ENCODE results near the gene IFT172.

The IFT172 gene

GRCh38 chr2:27494944-27495554 is 5.5 kb upstream of the IFT172 start, which contains the start of gene FNDC4:
FNDC4 (minus strand) TSS chr2:27495200; CDS start chr2:27494679, 521 bp downstream.
- in situ Hi-C loops (cut with MboI; ENCODE audit: low sequenced_read_pairs) = no loop called here

GRCh38 chr2:27494284-27494943 is 4.9 kb upstream of the IFT172 start:
- in situ Hi-C loops (cut with MboI; ENCODE audit: low sequenced_read_pairs) = no loop called here

GRCh38 chr2:27493948-27494283 is 4.4 kb upstream of the IFT172 start:
- in situ Hi-C loops (cut with MboI; ENCODE audit: low sequenced_read_pairs) = no loop called here

- in situ Hi-C loops (cut with MboI; ENCODE audit: low sequenced_read_pairs) = no loop called here
Observed at GRCh38 chr2:27492557-27492956, 3.0 kb upstream of the IFT172 start.

GRCh38 chr2:27489118-27489497 is 435 bp downstream of the IFT172 start:
- in situ Hi-C loops (cut with MboI; ENCODE audit: low sequenced_read_pairs) = no loop called here

- in situ Hi-C loops (cut with MboI; ENCODE audit: low sequenced_read_pairs) = no loop called here
Observed at GRCh38 chr2:27485496-27485895, 4.0 kb downstream of the IFT172 start.

GRCh38 chr2:27471961-27472360 is 17.6 kb downstream of the IFT172 start:
- in situ Hi-C loops (cut with MboI; ENCODE audit: low sequenced_read_pairs) = no loop called here

GRCh38 chr2:27464443-27464842 is 25.1 kb downstream of the IFT172 start:
- in situ Hi-C loops (cut with MboI; ENCODE audit: low sequenced_read_pairs) = no loop called here

GRCh38 chr2:27461118-27461517 is 28.4 kb downstream of the IFT172 start:
- in situ Hi-C loops (cut with MboI; ENCODE audit: low sequenced_read_pairs) = no loop called here

GRCh38 chr2:27453968-27454367 is 35.6 kb downstream of the IFT172 start:
- in situ Hi-C loops (cut with MboI; ENCODE audit: low sequenced_read_pairs) = no loop called here

GRCh38 chr2:27451095-27451494 is 38.4 kb downstream of the IFT172 start:
- in situ Hi-C loops (cut with MboI; ENCODE audit: low sequenced_read_pairs) = no loop called here

GRCh38 chr2:27448381-27448780 is 41.2 kb downstream of the IFT172 start:
- in situ Hi-C loops (cut with MboI; ENCODE audit: low sequenced_read_pairs) = no loop called here

GRCh38 chr2:27446057-27446456 is 43.5 kb downstream of the IFT172 start:
- in situ Hi-C loops (cut with MboI; ENCODE audit: low sequenced_read_pairs) = no loop called here

- in situ Hi-C loops (cut with MboI; ENCODE audit: low sequenced_read_pairs) = no loop called here
Observed at GRCh38 chr2:27445615-27446014, 43.9 kb downstream of the IFT172 start.

- in situ Hi-C loops (cut with MboI; ENCODE audit: low sequenced_read_pairs) = no loop called here
Observed at GRCh38 chr2:27445155-27445554, 44.4 kb downstream of the IFT172 start.

- in situ Hi-C loops (cut with MboI; ENCODE audit: low sequenced_read_pairs) = no loop called here
Observed at GRCh38 chr2:27442920-27443282, 46.6 kb downstream of the IFT172 start.

- in situ Hi-C loops (cut with MboI; ENCODE audit: low sequenced_read_pairs) = no loop called here
Observed at GRCh38 chr2:27441958-27442919, 47.3 kb downstream of the IFT172 start, which contains the start of gene KRTCAP3. KRTCAP3 (plus strand) TSS chr2:27442381; CDS start chr2:27442413, 32 bp downstream.

GRCh38 chr2:27441226-27441926 is 48.2 kb downstream of the IFT172 start:
- in situ Hi-C loops (cut with MboI; ENCODE audit: low sequenced_read_pairs) = no loop called here

- in situ Hi-C loops (cut with MboI; ENCODE audit: low sequenced_read_pairs) = no loop called here
Observed at GRCh38 chr2:27435628-27436027, 53.9 kb downstream of the IFT172 start.

- in situ Hi-C loops (cut with MboI; ENCODE audit: low sequenced_read_pairs) = no loop called here
Observed at GRCh38 chr2:27431395-27431794, 58.1 kb downstream of the IFT172 start.

GRCh38 chr2:27428978-27429541 is 60.5 kb downstream of the IFT172 start:
- in situ Hi-C loops (cut with MboI; ENCODE audit: low sequenced_read_pairs) = no loop called here

Data from HL-60/S4 treated with retinoic acid at 250 ng/mL for 4 days and 3 days (cell line).